Measurements from ENCODE around the gene SLC20A1. TPM values are rescaled to one million over a fixed set of nuclear protein-coding genes. Genes with fewer than 3 reads are reported as not detected.

Gene SLC20A1
- total RNA-seq, 1 experiment from 2014 or later = 123 TPM

- Mint-ChIP-seq H3K36me3 (ENCODE audit: insufficient read depth in 1 of 3, low read depth in 3 of 3) (peaks cover 34 to 59% (median 40%) of the 10 kb centered on the region in 3 experiments; a peak in 6 of 7 replicates), H3K27ac (peak overlapping the region in 1 of 3 experiments; percentile 22; a peak in 1 of 7 replicates)
These were observed 18.9 kb downstream of the SLC20A1 start for GRCh38 chr2:112664689-112665088.

More at GRCh38 chr2:112664689-112665088, 18.9 kb downstream of the SLC20A1 start:
- H2BK15ac ChIP-seq (ENCODE audit: low read depth, low read length) = no peak overlapping the region
- TF ChIP-seq CTCF (conservative IDR thresholded peaks at IDR 0.05) = no peak
- no peaks in the 10 kb centered on the region for H4K20me1 ChIP-seq (ENCODE audit: control insufficient read depth, insufficient read depth, insufficient read length)
- no peak overlapping the region for H3K14ac ChIP-seq (ENCODE audit: insufficient read depth, low read length)
- H3K27ac ChIP-seq (ENCODE audit: insufficient read length, low read depth, low read length) = no peak overlapping the region
- H3K4ac ChIP-seq (ENCODE audit: low read depth, low read length) = no peak overlapping the region
- H4K8ac ChIP-seq (replicated peaks; ENCODE audit: insufficient read length, low read depth, low read length) = no peak overlapping the region
- H3K9me3 ChIP-seq (ENCODE audit: control insufficient read depth, low read depth, low read length) = no peaks in the 10 kb centered on the region
- H2AK5ac ChIP-seq (ENCODE audit: insufficient read length, low read length) = no peak overlapping the region
- H3K23me2 ChIP-seq (ENCODE audit: insufficient read length, low read depth, low read length, poor library complexity, severe bottlenecking) = no peaks in the 10 kb centered on the region
- no peaks in the 10 kb centered on the region for H3K4me1 ChIP-seq (ENCODE audit: insufficient read depth, low read length)
- no peak overlapping the region for H4K91ac ChIP-seq (ENCODE audit: insufficient read length, low read depth, low read length)
- no peak overlapping the region for H2BK5ac ChIP-seq (ENCODE audit: insufficient read length, low read length)
- H3T11ph ChIP-seq (ENCODE audit: low read length) = no peak overlapping the region
- Mint-ChIP-seq H3K27me3 (ENCODE audit: low read depth) (no peaks in the 10 kb centered on the region), H3K4me3 (no peak overlapping the region), H3K9me3 (no peaks in the 10 kb centered on the region), H3K4me1 (no peaks in the 10 kb centered on the region)
- no peak overlapping the region for H4K5ac ChIP-seq (ENCODE audit: insufficient read length, low read depth, low read length)
- H2BK12ac ChIP-seq (ENCODE audit: insufficient read length, low read depth, low read length) = no peak overlapping the region
- no peaks in the 10 kb centered on the region for H3K79me1 ChIP-seq (ENCODE audit: insufficient read depth, low read depth, low read length, poor library complexity, severe bottlenecking)
- H3K56ac ChIP-seq (ENCODE audit: insufficient read length, low read depth, low read length) = no peak overlapping the region
- no peak overlapping the region for H3K23ac ChIP-seq (ENCODE audit: insufficient read length, low read depth, low read length)
- no peak overlapping the region for H2AFZ ChIP-seq (ENCODE audit: low read length)
- no peaks in the 10 kb centered on the region for H3K27me3 ChIP-seq (ENCODE audit: insufficient read depth, low read length)
- no peak overlapping the region for H3K4me2 ChIP-seq (ENCODE audit: insufficient read depth, insufficient read length, low read length)
- no peak overlapping the region for H2BK120ac ChIP-seq (ENCODE audit: low read depth, low read length, poor library complexity, severe bottlenecking)
- H3K79me2 ChIP-seq (ENCODE audit: insufficient read depth, low read length) = no peaks in the 10 kb centered on the region
- no peak overlapping the region for H3K18ac ChIP-seq (ENCODE audit: insufficient read length, low read depth, low read length)
- no peak overlapping the region for H2BK20ac ChIP-seq (ENCODE audit: low read depth, low read length, poor library complexity, severe bottlenecking)
- no peak for DNase-seq
- no peak overlapping the region for H3K9ac ChIP-seq (ENCODE audit: extremely low read depth, insufficient read length, low read length)

Measured in H9 (cell line).